H1 (cell line): ENCODE data around the gene PLEKHG2. TPM values are rescaled to one million over a fixed set of nuclear protein-coding genes. Genes with fewer than 3 reads are reported as not detected.

Source experiments
- CTCF ChIA-PET: fragments of 300-600 bp; sonication (Branson Sonifier 250); formaldehyde crosslinking; loops from one replicate; lab custom pipeline; 2021; ENCODE audit not compliant: partially characterized antibody; lab: Charles Lee
- POLR2A ChIA-PET: fragments of 300-600 bp; sonication (Branson Sonifier 250); formaldehyde crosslinking; loops from one replicate; lab custom pipeline; 2021; ENCODE audit warnings: inconsistent platforms; ENCODE audit not compliant: partially characterized antibody; lab: Charles Lee
- DNase-seq, 2 experiments: peaks; one replicate each; pipeline versions ENCODE4 v3.0.0 to v3.0.0-alpha.2; 2010 to 2022; ENCODE audit warnings: low spot score in 2 of 2, low read depth in 1 of 2, mixed read lengths in 1 of 2
- FAIRE-seq: peaks from 2 replicates; lab custom pipeline; 2011; peaks lifted over from hg19 to GRCh38; lab: Jason Lieb, UNC
- H2AFZ ChIP-seq: 2 replicates; pipeline ENCODE4 v1.8.1; 2012; ENCODE audit warnings: low read length, inconsistent platforms
- H2AK5ac ChIP-seq: 2 replicates; pipeline ENCODE4 v1.6.1; 2013; ENCODE audit warnings: low read depth, low read length
- H2BK120ac ChIP-seq: replicated peaks from 2 replicates; pipeline ENCODE3; 2013; ENCODE audit warnings: low read depth, low read length, inconsistent platforms
- H2BK12ac ChIP-seq: 2 replicates; pipeline ENCODE4 v1.6.1; 2013; ENCODE audit warnings: low read depth, low read length
- H2BK15ac ChIP-seq: 2 replicates; pipeline ENCODE4 v1.6.1; 2013; ENCODE audit warnings: low read length
- H2BK20ac ChIP-seq: 2 replicates; pipeline ENCODE4 v1.6.1; 2013; ENCODE audit warnings: low read length
- H2BK5ac ChIP-seq: 2 replicates; pipeline ENCODE4 v1.6.1; 2013; ENCODE audit warnings: low read depth, low read length
- H3K14ac ChIP-seq: 2 replicates; pipeline ENCODE4 v1.6.1; 2013; ENCODE audit warnings: inconsistent platforms; ENCODE audit not compliant: insufficient read length
- H3K18ac ChIP-seq: 2 replicates; pipeline ENCODE4 v1.6.1; 2013; ENCODE audit warnings: low read length; ENCODE audit errors: extremely low read depth
- H3K23ac ChIP-seq: 2 replicates; pipeline ENCODE4 v1.6.1; 2013; ENCODE audit warnings: inconsistent platforms; ENCODE audit not compliant: insufficient read length
- H3K23me2 ChIP-seq: 2 replicates; pipeline ENCODE4 v1.6.1; 2013; ENCODE audit warnings: low read depth, low read length
- H3K27ac ChIP-seq: 2 replicates; pipeline ENCODE4 v1.6.1; 2011; ENCODE audit warnings: low read depth, low read length, inconsistent platforms
- H3K27me3 ChIP-seq, 4 experiments: replicated peaks in 1 of 4; 1 replicate in 1 of 4; 2 replicates in 3 of 4; pipeline versions ENCODE4 v1.6.1 to v1.8.1; 2011 to 2013; ENCODE audit warnings: low read length in 3 of 4, mild to moderate bottlenecking in 3 of 4, inconsistent platforms in 2 of 4, mixed read lengths in 2 of 4, moderate library complexity in 1 of 4; ENCODE audit not compliant: control insufficient read depth in 3 of 4, insufficient read depth in 3 of 4; ENCODE audit errors: extremely low read depth in 1 of 4
- H3K36me3 ChIP-seq, 4 experiments: 2 replicates each; pipeline versions ENCODE4 v1.6.1 to v1.8.1; 2011 to 2013; ENCODE audit warnings: mild to moderate bottlenecking in 4 of 4, low read length in 3 of 4, moderate library complexity in 2 of 4, control low read depth in 1 of 4, inconsistent platforms in 1 of 4; ENCODE audit not compliant: insufficient read depth in 4 of 4, control insufficient read depth in 2 of 4
- H3K4ac ChIP-seq: replicated peaks from 2 replicates; pipeline ENCODE3; 2013; ENCODE audit warnings: low read length, low read depth, mixed read lengths, inconsistent platforms; ENCODE audit not compliant: insufficient read length
- H3K4me1 ChIP-seq, 4 experiments: replicated peaks in 1 of 4; 1 replicate in 1 of 4; 2 replicates in 3 of 4; pipeline versions ENCODE4 v1.6.1 to v1.8.1; 2011 to 2013; ENCODE audit warnings: low read length in 3 of 4, inconsistent platforms in 2 of 4, mixed read lengths in 1 of 4; ENCODE audit not compliant: insufficient read depth in 4 of 4, control insufficient read depth in 3 of 4
- H3K4me2 ChIP-seq, 2 experiments: 2 replicates each; pipeline versions ENCODE4 v1.6.1 to v1.8.1; 2011 to 2013; ENCODE audit warnings: low read depth in 2 of 2, low read length in 2 of 2, control low read depth in 1 of 2, inconsistent platforms in 1 of 2, mild to moderate bottlenecking in 1 of 2; ENCODE audit not compliant: insufficient read depth in 1 of 2
- H3K4me3 ChIP-seq, 4 experiments: fragments of 200-600, 300-600 bp in 1 of 4; sonication (generic), shearing (Covaris generic), sonication (Bioruptor Twin) in 1 of 4; 2 replicates each; pipeline versions ENCODE4 v1.5.1 to v1.8.1; 2011 to 2016; ENCODE audit warnings: low read length in 4 of 4, low read depth in 3 of 4, control low read depth in 2 of 4, inconsistent platforms in 2 of 4, mild to moderate bottlenecking in 2 of 4, mixed read lengths in 1 of 4, moderate library complexity in 1 of 4; ENCODE audit not compliant: insufficient read depth in 2 of 4; ENCODE audit errors: extremely low read depth in 1 of 4
- H3K56ac ChIP-seq: replicated peaks from 2 replicates; pipeline ENCODE3; 2013; ENCODE audit warnings: low read depth, mild to moderate bottlenecking, mixed read lengths, low read length, inconsistent platforms; ENCODE audit not compliant: insufficient read length
- H3K79me1 ChIP-seq: 2 replicates; pipeline ENCODE4 v1.6.1; 2013; ENCODE audit warnings: low read depth, low read length, control low read depth
- H3K79me2 ChIP-seq, 2 experiments: 2 replicates each; pipeline versions ENCODE4 v1.6.1 to v1.8.1; 2012 to 2013; ENCODE audit warnings: low read length in 2 of 2, mild to moderate bottlenecking in 2 of 2, inconsistent platforms in 1 of 2; ENCODE audit not compliant: insufficient read depth in 2 of 2, control insufficient read depth in 1 of 2
- H3K9ac ChIP-seq, 4 experiments: replicated peaks in 1 of 4; 1 replicate in 1 of 4; 2 replicates in 3 of 4; pipeline versions ENCODE4 v1.6.1 to v1.8.1; 2011 to 2013; ENCODE audit warnings: low read depth in 3 of 4, low read length in 3 of 4, control low read depth in 2 of 4, mild to moderate bottlenecking in 2 of 4, moderate library complexity in 2 of 4, inconsistent platforms in 1 of 4; ENCODE audit errors: extremely low read depth in 1 of 4
- H3K9me3 ChIP-seq, 2 experiments: 2 replicates each; pipeline versions ENCODE4 v1.6.1 to v1.8.1; 2012 to 2013; ENCODE audit warnings: mild to moderate bottlenecking in 2 of 2, moderate library complexity in 2 of 2, control low read depth in 1 of 2, inconsistent platforms in 1 of 2, low read depth in 1 of 2, low read length in 1 of 2, mixed read lengths in 1 of 2; ENCODE audit not compliant: insufficient read depth in 2 of 2
- H4K20me1 ChIP-seq, 2 experiments: replicated peaks in 1 of 2; 2 replicates each; pipeline versions ENCODE3 to v1.8.1; 2011 to 2013; ENCODE audit warnings: inconsistent platforms in 2 of 2, low read length in 2 of 2, mild to moderate bottlenecking in 1 of 2; ENCODE audit not compliant: insufficient read depth in 2 of 2, control insufficient read depth in 1 of 2
- H4K5ac ChIP-seq: 2 replicates; pipeline ENCODE4 v1.6.1; 2013; ENCODE audit warnings: low read length, low read depth, mixed read lengths, inconsistent platforms; ENCODE audit not compliant: insufficient read length
- H4K8ac ChIP-seq: 2 replicates; pipeline ENCODE4 v1.8.0; 2013; ENCODE audit warnings: mild to moderate bottlenecking, moderate library complexity, low read length, inconsistent platforms; ENCODE audit not compliant: insufficient read depth; ENCODE audit errors: extremely low read depth
- H4K91ac ChIP-seq: replicated peaks from 2 replicates; pipeline ENCODE3; 2013; ENCODE audit warnings: low read length, mixed read lengths, inconsistent platforms; ENCODE audit not compliant: insufficient read length
- MAX ChIP-seq: IDR thresholded peaks from 2 replicates; pipeline ENCODE4 v1.6.1; 2012; ENCODE audit warnings: inconsistent platforms
- SRF ChIP-seq: IDR thresholded peaks from 2 replicates; pipeline ENCODE4 v1.6.1; 2011; ENCODE audit warnings: mild to moderate bottlenecking, low read depth, low read length, moderate library complexity
- WGBS, 2 experiments: shearing (Covaris generic) in 1 of 2; methylation state at CpG; one replicate each; pipeline versions ENCODE4 v1.1.6 to v1.1.7; 2013 to 2015; ENCODE audit warnings: low lambda C conversion rate in 2 of 2, mixed read lengths in 2 of 2, inconsistent platforms in 1 of 2, low coverage in 1 of 2, missing lambda C conversion rate in 1 of 2; ENCODE audit not compliant: insufficient replicate concordance in 2 of 2, insufficient coverage in 1 of 2, insufficient read length in 1 of 2; ENCODE audit errors: extremely low coverage in 1 of 2, missing lambda C conversion rate in 1 of 2; 5-methylcytosine and 5-hydroxymethylcytosine counted together
- polyA plus RNA-seq, 7 experiments: library from polyadenylated mRNA; depleted of rRNA in 3 of 7; stranded (reverse) in 5 of 7; unstranded in 2 of 7; fragments of >200 nt in 5 of 7; fragments of 200-250 nt in 2 of 7; gene quantifications; 1 replicate in 5 of 7; 2 replicates in 1 of 7; 4 replicates in 1 of 7; pipeline versions ENCODE4 v1.2.1 to v1.2.3, GENCODE V29; 2011 to 2013; ENCODE audit warnings: missing spikeins in 2 of 7, mixed read lengths in 2 of 7
- total RNA-seq: library from RNA; stranded (reverse); fragmentation: NEBNext Ultra II Directional; extraction: Animal tissue kit (Norgen Biotek cat#: 25700); gene quantifications from 2 replicates; pipeline ENCODE4 v1.2.1, GENCODE V29; 2021

Gene PLEKHG2
- total and polyA plus RNA-seq, 2 of the 8 experiments (the other 6 are each of a cell fraction or from before 2014, with no cell fraction given): 16.9 to 65.7 TPM

- ChIA-PET CTCF (interaction anchor here (1.2 to 2.2 kb wide), 2 partner anchors 10 to 27 kb away, joined by 4 to 5 read pairs; partner anchors contain the start of gene RPS16), POLR2A (interaction anchor here (0.6 to 47.8 kb wide), 17 partner anchors 7 to 258 kb away, joined by 3 to 1154 read pairs (median 4); partner anchors contain the start of genes MED29, PAF1, PLEKHG2 and RPS16)
- peak; percentile 95 for DNase-seq
- no peak within 1 kb of the TSS for H2AFZ ChIP-seq
- peaks cover 12% of the 10 kb centered on the region for H3K79me1 ChIP-seq
- H3K4me2 ChIP-seq: peak within 1 kb of the TSS; percentile 89 to 99
- H2AK5ac ChIP-seq: peak within 1 kb of the TSS; percentile 26
- H3K23ac ChIP-seq: no peak within 1 kb of the TSS
- peak within 1 kb of the TSS; percentile 64 for H3K18ac ChIP-seq
- H2BK12ac ChIP-seq: no peak within 1 kb of the TSS; the same call in none of the 2 replicates
- H3K79me2 ChIP-seq: peaks cover 15 to 54% of the 10 kb centered on the region in 2 experiments; a peak in 3 of 4 replicates
- FAIRE-seq: no peak
- H3K36me3 ChIP-seq: peaks cover 0 to 9% (median 0%) of the 10 kb centered on the region in 4 experiments; a peak in 2 of 8 replicates
- no peak within 1 kb of the TSS for H2BK20ac ChIP-seq
- H2BK120ac ChIP-seq: no peak within 1 kb of the TSS
- H2BK15ac ChIP-seq: no peak within 1 kb of the TSS; the same call in 1 of the 2 replicates
- peak within 1 kb of the TSS; percentile 36 for H3K56ac ChIP-seq
- no peak within 1 kb of the TSS for H3K14ac ChIP-seq
- peak within 1 kb of the TSS; percentile 85; the same call in 1 of the 2 replicates for H4K8ac ChIP-seq
- 1% methylated on average over 59 of the region's 68 CpGs; no CpG with 5 or more reads in 1 of the 2 experiments for WGBS, 2 experiments
- H4K91ac ChIP-seq: peak within 1 kb of the TSS; percentile 87
- H3K27ac ChIP-seq: peak within 1 kb of the TSS; percentile 79
- H4K5ac ChIP-seq: peak within 1 kb of the TSS; percentile 59
- peak within 1 kb of the TSS; percentile 80 to 94 (median 88) for H3K4me3 ChIP-seq
- H3K9ac ChIP-seq: peak within 1 kb of the TSS; percentile 85 to 94 (median 92)
- peak within 1 kb of the TSS; percentile 60; the same call in 1 of the 2 replicates for H2BK5ac ChIP-seq
- no peaks in the 10 kb centered on the region for H3K9me3 ChIP-seq
- H3K27me3 ChIP-seq: no peaks in the 10 kb centered on the region
- peak within 1 kb of the TSS; percentile 63 for H3K4ac ChIP-seq
- H4K20me1 ChIP-seq: peaks cover 10 to 12% of the 10 kb centered on the region in 2 experiments
- peaks cover 6% of the 10 kb centered on the region; the same call in 1 of the 2 replicates for H3K23me2 ChIP-seq
- peaks cover 0 to 3% (median under 1%) of the 10 kb centered on the region in 4 experiments; a peak in 3 of 7 replicates for H3K4me1 ChIP-seq
- peak; percentile 93 for TF ChIP-seq MAX
- TF ChIP-seq SRF: no peak
Observed at GRCh38 chr19:39445196-39446111, 33.0 kb downstream of the PLEKHG2 start, which contains the start of gene SUPT5H. Gene SUPT5H (plus strand): TSS chr19:39445582. CDS start chr19:39445891, 309 bp downstream.
